Esophagus squamous epithelium (tissue), 5 donors: ENCODE results near the gene ANKRD29. TPM values are rescaled to one million over a fixed set of nuclear protein-coding genes. Genes with fewer than 3 reads are reported as not detected.

Experiments used
- DNase-seq: peaks from one replicate; lab custom pipeline; 2025; lab: John Stamatoyannopoulos, UW
- H3K27ac ChIP-seq, 4 donors: fragments of 200-600 bp; sonication (generic); one replicate each; pipeline ENCODE4 v1.5.1; 2016 to 2019; ENCODE audit warnings: mild to moderate bottlenecking in 1 of 4
- H3K27me3 ChIP-seq, 4 donors: fragments of 200-600 bp; sonication (generic); 1 replicate in 3 of 4; 2 replicates in 1 of 4; pipeline versions ENCODE4 v1.5.1 to v1.6.0; 2017 to 2021; ENCODE audit warnings: antibody characterized with exemption in 1 of 4
- H3K36me3 ChIP-seq, 3 donors: fragments of 200-600 bp; sonication (generic); one replicate each; pipeline ENCODE4 v1.5.1; 2016 to 2019
- H3K4me1 ChIP-seq, 3 donors: fragments of 200-600 bp; sonication (generic); one replicate each; pipeline ENCODE4 v1.5.1; 2017 to 2019
- H3K4me3 ChIP-seq, 4 donors: fragments of 200-600 bp; sonication (generic); 1 replicate in 3 of 4; 2 replicates in 1 of 4; pipeline ENCODE4 v1.5.1; 2016 to 2019; ENCODE audit warnings: mild to moderate bottlenecking in 2 of 4, moderate library complexity in 1 of 4
- H3K9me3 ChIP-seq, 3 donors: fragments of 200-600 bp; sonication (generic); one replicate each; pipeline ENCODE4 v1.5.1; 2016 to 2019
- POLR2A ChIP-seq, 4 donors: fragments of 450-650 bp; IDR thresholded peaks; one replicate each; pipeline ENCODE4 v1.6.1; 2017; ENCODE audit warnings: antibody characterized with exemption in 4 of 4, mild to moderate bottlenecking in 4 of 4, moderate library complexity in 3 of 4
- whole genome bisulfite sequencing, 2 donors: methylation state at CpG; one replicate each; pipeline ENCODE4 v1.1.5; 2018; 5-methylcytosine and 5-hydroxymethylcytosine counted together
- intact Hi-C: fragments of 100-400 bp; cut with DNase I; formaldehyde crosslinking; loops from one replicate; pipeline ENCODE4 v1.15.0; 2022
- total RNA-seq, 4 donors: library from RNA; depleted of rRNA; stranded (reverse); fragments of >200 nt; gene quantifications; one replicate each; pipeline ENCODE4 v1.1.0, GENCODE V29; 2016
- TF ChIP-seq, protein P1 (sequence below), 6 experiments: fragments of 450-650 bp in 4 of 6; fragments of 200-600 bp in 2 of 6; sonication (generic) in 2 of 6; IDR thresholded peaks; one replicate each; pipeline ENCODE4 v1.5.1; 2016 to 2019; ENCODE audit warnings: antibody characterized with exemption in 6 of 6, mild to moderate bottlenecking in 4 of 6, moderate library complexity in 4 of 6
- donor health status: DM: yes; HTN: yes; CAD: no.

The ANKRD29 gene
- total RNA-seq, 4 donors from 2014 or later = 2.9 to 10.8 (median 9.2) TPM

DNA sequence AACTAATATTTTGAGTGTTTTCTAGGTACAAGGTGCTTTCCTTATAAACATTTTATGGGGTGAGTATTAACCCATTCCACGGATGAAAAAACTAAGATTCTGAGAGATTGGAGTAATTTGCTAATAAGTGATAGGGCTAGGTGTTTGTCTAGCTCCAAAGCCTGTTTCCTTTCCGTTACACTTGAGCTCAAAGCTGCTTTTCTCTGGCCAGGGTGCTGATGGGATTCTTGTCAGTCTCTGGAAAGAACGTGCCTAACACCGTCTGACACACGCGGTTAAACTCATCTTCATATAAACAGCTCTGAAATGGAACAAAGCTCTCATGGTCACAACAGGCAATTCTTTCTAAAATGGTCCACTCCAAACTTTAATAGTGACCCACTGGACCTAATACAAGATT lies 2.0 kb upstream of the ANKRD29 start:
- 53 to 58% methylated on average over 6 of the region's 6 CpGs for WGBS, 2 donors
- Histone ChIP-seq H3K9me3 (no peaks in the 10 kb centered on the region), H3K4me1 (peaks cover 3 to 49% (median 10%) of the 10 kb centered on the region in 3 donors), H3K4me3 (no peak overlapping the region), H3K27me3 (peaks cover 0 to 30% (median 0%) of the 10 kb centered on the region in 4 donors), H3K36me3 (no peaks in the 10 kb centered on the region), H3K27ac (no peak overlapping the region)
- TF ChIP-seq, protein P1, sequence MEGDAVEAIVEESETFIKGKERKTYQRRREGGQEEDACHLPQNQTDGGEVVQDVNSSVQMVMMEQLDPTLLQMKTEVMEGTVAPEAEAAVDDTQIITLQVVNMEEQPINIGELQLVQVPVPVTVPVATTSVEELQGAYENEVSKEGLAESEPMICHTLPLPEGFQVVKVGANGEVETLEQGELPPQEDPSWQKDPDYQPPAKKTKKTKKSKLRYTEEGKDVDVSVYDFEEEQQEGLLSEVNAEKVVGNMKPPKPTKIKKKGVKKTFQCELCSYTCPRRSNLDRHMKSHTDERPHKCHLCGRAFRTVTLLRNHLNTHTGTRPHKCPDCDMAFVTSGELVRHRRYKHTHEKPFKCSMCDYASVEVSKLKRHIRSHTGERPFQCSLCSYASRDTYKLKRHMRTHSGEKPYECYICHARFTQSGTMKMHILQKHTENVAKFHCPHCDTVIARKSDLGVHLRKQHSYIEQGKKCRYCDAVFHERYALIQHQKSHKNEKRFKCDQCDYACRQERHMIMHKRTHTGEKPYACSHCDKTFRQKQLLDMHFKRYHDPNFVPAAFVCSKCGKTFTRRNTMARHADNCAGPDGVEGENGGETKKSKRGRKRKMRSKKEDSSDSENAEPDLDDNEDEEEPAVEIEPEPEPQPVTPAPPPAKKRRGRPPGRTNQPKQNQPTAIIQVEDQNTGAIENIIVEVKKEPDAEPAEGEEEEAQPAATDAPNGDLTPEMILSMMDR (IDR thresholded peaks at IDR 0.05) = no peak
- no peak for TF ChIP-seq POLR2A (IDR thresholded peaks at IDR 0.05)
- intact Hi-C loops = no loop called here
- DNase-seq = no peak

GRCh38 chr18:23661735-23662308 lies 889 bp downstream of the ANKRD29 start:
- no peaks in the 10 kb centered on the region for H3K9me3 ChIP-seq
- intact Hi-C loops = no loop called here
- H3K36me3 ChIP-seq = no peaks in the 10 kb centered on the region
- peak overlapping the region; percentile 52 to 83 (median 76) for H3K4me3 ChIP-seq
- WGBS, 2 donors = 30% methylated on average over 9 of the region's 9 CpGs
- no peak for TF ChIP-seq POLR2A (IDR thresholded peaks at IDR 0.05)
- TF ChIP-seq, protein P1 (IDR thresholded peaks at IDR 0.05) = no peak
- no peak for DNase-seq
- peak overlapping the region in 3 of 4 donors; percentile 47 to 81 (median 77) for H3K27ac ChIP-seq
- peaks cover 0 to 29% (median 6%) of the 10 kb centered on the region in 3 donors for H3K4me1 ChIP-seq
- peaks cover 0 to 35% (median 0%) of the 10 kb centered on the region in 4 donors for H3K27me3 ChIP-seq

- Histone ChIP-seq H3K36me3 (no peaks in the 10 kb centered on the region), H3K27me3 (peaks cover 0 to 30% (median 0%) of the 10 kb centered on the region in 4 donors), H3K4me3 (no peak overlapping the region), H3K27ac (no peak overlapping the region), H3K9me3 (no peaks in the 10 kb centered on the region), H3K4me1 (peaks cover 0 to 25% (median 6%) of the 10 kb centered on the region in 3 donors)
- intact Hi-C loops = no loop called here
- 88 to 89% methylated on average over 5 of the region's 5 CpGs for WGBS, 2 donors
- no peak for TF ChIP-seq POLR2A (IDR thresholded peaks at IDR 0.05)
- TF ChIP-seq, protein P1 (IDR thresholded peaks at IDR 0.05) = no peak
- DNase-seq = no peak
Measured at GRCh38 chr18:23658285-23658684, 4.4 kb downstream of the ANKRD29 start.

GRCh38 chr18:23652232-23652631 lies 10.5 kb downstream of the ANKRD29 start:
- Histone ChIP-seq H3K4me1 (peaks cover 0 to 47% (median 16%) of the 10 kb centered on the region in 3 donors), H3K4me3 (no peak overlapping the region), H3K27ac (peak overlapping the region; percentile 28 to 77 (median 60)), H3K9me3 (no peaks in the 10 kb centered on the region), H3K27me3 (no peaks in the 10 kb centered on the region), H3K36me3 (peaks cover 0 to 8% (median 0%) of the 10 kb centered on the region in 3 donors)
- DNase-seq = no peak
- 81 to 87% methylated on average over 6 of the region's 6 CpGs for WGBS, 2 donors
- intact Hi-C loops = no loop called here
- no peak for TF ChIP-seq POLR2A (IDR thresholded peaks at IDR 0.05)
- TF ChIP-seq, protein P1 (IDR thresholded peaks at IDR 0.05) = no peak
